GM18498 (cell line): ENCODE data around the gene PARN.
"Not testable (repeated sequence)": the region's sequence is repeated elsewhere in the genome, so short reads cannot be mapped to it uniquely, and the experiment has no call there.

Experiments
- ATAC-seq: cut with Tn5 transposase; IDR thresholded peaks from one replicate; pipeline ENCODE4 v1.9.1; 2021; ENCODE audit warnings: mild to moderate bottlenecking, moderate library complexity; ENCODE audit not compliant: unreplicated experiment

Gene PARN

DNA sequence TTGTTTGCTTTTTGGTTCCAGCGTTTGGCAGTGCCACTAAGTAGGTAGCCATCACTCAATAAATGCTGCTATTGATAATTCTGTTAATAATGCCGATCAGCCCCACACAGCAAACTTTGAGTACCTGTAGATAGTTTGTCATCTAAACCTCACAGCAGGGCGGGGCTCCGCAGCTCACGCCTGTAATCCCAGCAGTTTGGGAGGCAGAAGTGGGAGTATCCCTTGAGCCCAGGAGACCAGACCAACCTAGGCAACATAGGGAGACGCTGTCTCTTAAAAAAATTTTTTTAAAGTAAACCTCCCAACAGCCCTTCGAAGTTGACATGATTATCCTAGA, 4.3 kb upstream of the PARN start:
- no peak for ATAC-seq

DNA sequence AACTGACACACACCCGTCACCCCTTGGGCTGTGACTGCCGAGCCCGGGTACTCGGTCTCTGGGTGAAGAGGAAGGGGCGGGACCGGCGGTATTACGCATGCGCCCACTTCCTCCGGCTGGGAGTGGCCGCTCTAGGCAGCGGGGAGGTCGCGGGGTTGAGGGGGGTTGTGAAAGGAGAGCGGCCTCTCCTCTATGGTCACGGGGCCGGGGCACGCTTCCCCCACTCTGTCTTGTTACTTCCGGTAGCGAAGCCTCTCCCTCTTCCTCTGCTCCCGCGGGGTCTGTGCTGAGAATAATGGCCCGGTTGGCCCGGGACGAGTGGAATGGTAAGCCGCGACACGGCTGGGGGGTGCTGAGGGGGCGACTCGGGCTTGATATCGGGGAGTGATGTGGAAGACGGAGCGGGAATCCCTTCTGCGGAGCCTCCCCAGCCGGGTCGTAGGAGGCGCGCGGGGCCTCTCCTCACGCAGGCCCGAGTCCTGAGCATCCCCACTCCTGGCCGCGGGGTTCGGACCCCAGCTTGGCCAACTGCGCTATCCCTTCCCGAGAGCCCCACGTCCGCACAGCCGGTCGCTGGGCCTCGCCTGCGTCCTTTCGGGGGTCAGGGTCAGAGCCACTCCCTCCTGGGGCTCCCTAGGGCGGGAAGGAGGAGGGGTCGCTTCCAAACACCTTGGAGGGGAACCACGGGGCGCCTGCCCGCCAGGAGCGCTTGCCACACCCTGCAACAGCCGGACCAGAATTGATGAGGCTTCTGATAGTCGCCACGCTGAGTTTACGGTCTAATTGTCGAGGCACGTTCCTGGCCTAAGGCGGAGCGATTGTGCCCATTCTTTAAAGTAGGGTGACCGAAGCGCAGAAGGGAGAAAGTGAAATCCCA, 2.9 kb upstream of the PARN start, which contains the start of gene BFAR:
Gene BFAR (plus strand): TSS at position 259 of the 877 bp plus-strand sequence. CDS start 11,396 bp downstream, outside the sequence.
- ATAC-seq = peak; percentile 80

DNA sequence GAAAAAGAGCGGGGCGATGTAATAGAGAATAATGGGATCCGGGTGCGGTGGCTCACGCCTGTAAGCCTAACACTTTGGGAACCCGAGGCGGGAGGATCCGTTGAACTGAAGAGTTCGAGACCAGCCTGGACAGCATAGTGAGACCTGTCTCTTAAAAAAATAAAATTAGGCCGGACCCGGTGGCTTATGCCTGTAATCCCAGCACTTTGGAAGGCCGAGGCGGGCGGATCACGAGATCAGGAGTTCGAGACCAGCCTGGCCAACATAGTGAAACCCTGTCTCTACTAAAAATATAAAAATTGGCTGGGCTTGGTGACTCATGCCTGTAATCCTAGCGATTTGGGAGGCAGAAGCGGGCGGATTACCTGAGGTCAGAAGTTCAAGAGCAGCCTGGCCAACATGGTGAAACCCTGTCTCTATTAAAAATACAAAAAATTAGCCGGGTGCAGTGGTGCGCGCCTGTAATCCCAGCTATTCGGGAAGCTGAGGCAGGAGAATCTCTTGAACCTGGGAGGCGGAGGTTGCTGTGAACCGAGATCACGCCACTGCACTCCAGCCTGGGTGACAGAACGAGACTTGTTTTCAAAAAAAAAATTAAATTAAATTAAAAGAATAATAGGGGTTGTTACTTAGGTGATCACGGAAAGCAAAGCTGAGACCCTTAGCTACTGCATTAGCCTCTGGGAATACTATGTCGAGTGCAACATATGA, 715 bp upstream of the PARN start:
- ATAC-seq = not testable (repeated sequence)

DNA sequence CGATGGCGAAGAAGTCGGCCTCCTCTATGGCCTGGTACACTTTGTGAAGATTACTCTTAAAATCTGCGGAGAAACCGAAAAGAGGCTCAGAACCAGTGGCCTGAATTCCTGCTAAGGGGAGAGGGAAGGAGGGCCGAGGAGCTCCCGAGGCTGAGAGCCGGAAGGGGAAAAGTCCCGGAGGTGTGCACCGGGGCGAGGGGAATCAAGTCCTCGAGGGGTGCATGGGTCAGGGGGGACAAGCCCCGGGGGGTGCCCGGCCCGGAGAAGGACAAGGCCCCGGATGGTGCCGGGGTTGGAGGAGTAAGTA, 495 bp downstream of the PARN start:
- peak; percentile 12 for ATAC-seq

DNA sequence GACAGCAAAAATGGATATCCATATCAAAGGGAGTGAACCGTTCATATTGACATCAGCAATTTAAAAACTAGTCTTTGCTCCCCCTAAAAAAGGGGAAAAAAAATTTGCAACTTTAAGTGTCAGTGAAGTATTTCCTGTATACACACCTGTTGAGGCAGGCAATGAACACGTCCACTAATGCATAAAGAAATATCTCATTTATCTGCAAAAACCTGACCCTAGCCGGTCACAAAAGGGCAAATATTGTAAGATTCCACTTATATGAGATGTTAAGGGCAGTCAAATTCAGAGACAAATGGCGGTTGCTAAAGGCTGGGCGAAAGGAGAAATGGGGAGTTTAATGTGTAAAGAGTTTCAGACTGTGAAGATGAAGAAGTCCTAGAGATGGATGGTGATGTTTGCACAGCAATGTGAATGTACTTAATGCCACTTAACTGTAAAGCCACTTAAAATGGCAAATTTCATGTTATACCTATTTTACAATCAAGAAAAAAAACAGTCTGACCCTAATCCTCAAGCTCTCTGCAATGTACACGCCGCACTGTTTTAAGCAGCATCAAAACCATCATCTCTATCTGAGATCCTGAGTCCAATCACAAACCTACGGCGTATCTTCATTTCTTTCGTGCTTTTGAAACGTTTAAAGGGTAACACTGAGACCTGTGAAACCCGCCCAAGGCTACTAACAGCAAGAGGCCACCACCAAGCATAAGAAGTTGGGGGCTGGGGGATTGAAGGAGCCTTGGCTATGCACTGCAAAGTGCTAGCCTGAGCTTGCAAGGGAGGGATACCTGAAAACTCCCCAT, 1.1 kb downstream of the PARN start:
- no peak for ATAC-seq

DNA sequence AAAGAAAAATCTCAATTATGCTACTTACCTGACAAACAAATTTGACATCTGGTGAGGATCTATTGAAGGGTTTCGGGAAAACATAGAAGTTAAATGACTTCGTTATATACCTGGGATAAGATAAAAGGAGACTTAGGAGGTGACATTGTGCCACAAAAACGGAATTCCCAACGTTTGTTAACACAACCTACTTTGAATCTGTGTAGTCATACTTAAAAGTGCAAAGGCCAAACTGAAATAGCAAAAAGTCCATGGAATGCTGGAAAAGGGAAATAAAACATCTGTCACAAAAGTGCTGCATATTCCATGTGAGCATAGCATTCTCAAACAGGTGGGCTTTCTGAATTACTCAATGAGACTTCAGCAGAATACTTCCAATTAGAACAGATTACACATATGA, 3.0 kb downstream of the PARN start:
- ATAC-seq = no peak

DNA sequence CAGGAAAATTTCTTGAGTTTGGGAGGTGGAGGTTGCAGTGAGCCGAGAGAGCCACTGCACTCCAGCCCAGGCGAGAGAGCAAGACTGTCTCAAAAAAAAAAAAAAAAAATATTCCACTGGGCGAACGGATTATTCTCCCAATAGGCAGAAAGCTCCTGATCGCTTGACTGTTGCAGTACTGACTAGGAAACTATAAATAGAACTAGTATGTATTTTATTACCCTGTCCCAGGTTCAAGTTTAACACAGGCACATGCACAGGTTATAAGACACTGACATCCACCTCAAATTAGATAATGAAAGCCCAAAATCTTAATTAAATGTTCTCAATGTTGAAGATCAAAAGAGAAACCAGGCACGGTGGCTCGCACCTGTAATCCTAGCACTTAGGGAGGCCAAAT, 11.5 kb downstream of the PARN start:
- no peak for ATAC-seq

DNA sequence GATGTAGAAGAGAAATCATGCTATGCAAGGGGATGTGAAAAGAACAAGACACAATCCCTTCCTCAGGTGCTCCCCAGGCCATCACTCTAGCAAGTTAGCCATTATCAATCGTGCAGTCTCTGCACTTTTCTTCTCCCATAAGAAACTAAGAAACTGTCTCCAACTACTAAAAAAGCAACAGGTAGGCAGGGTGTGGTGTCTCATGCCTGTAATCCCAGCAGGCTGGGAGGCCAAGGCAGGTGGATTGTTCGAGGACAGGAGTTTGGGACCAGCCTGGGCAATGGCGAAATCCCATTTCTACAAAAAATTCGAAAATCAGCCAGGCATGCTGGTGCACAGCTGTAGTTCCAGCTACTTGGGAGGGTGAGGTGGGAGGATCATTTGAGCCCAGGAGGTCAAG, 13.8 kb downstream of the PARN start:
- no peak for ATAC-seq

DNA sequence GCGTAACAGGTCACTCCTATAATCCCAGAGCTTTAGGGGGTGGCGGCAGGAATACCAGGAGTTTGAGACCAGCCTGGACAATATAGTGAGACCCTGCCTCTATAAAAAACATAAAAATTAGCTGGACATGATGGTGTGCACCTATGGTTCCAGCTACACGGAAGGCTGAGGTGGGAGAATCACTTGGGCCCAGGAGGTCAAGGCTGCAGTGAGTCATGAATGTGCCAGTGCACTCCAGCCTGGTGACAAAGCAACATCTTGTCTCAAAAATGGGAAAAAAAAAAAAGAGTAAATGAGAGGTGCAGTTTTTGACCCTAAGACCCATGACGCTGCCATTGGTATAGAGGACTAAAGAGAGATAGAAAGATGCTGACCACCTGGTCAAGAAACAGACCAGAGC, 16.1 kb downstream of the PARN start:
- ATAC-seq = no peak

DNA sequence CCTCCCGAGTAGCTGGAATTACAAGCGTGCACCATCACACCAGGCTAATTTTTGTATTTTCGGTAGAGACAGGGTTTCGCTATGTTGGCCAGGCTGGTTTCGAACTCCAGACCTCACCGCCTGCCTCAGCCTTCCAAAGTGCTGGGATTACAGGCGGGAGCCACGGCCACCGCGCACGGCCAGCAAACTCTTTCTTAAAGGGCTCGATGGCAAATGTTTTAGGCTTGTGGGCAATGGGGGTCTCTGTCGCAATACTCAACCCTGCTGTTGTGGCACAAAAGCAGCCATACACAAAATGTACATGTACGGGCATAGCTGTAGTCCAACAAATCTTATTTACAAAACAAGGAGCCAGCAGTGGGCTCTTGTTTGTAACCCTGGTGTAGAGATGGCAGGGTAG, 18.4 kb downstream of the PARN start:
- no peak for ATAC-seq

DNA sequence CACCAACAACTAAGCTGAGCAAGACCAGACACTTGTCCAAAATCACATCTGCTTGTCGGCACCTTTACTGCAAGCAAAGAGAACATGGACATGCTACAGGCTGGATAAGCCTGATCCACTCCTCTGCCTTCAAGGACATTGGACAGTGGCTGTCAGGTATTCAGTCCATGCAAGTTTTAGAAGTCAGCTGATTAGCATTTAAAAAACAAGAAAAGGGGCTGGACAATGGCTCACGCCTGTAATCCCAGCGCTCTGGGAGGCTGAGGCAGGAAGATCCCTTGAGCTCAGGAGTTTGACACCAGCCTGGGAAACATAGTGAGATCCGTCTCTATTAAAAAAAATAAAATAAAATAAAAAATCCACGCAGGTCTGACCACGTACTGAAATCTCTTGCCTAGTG, 20.3 kb downstream of the PARN start:
- ATAC-seq = no peak

DNA sequence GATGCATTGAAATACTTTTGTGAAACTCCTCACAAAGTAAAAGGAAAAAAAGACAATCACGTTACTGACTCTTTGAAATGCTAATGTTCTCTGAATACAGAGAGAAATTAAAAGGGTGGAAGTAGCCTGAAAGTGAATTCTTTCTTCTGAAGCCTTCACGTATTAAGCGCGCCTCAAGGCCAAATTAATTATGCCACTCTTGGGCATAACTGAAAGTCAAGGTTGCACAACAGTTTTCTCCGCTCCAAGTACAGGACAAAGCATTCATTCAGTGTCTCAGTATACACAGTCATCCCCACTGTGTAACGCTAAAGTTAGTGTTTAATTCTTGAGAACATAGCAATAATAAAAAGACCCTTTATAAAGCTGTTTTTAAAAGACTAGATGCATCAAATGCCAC, 21.5 kb downstream of the PARN start:
- peak; percentile 13 for ATAC-seq

DNA sequence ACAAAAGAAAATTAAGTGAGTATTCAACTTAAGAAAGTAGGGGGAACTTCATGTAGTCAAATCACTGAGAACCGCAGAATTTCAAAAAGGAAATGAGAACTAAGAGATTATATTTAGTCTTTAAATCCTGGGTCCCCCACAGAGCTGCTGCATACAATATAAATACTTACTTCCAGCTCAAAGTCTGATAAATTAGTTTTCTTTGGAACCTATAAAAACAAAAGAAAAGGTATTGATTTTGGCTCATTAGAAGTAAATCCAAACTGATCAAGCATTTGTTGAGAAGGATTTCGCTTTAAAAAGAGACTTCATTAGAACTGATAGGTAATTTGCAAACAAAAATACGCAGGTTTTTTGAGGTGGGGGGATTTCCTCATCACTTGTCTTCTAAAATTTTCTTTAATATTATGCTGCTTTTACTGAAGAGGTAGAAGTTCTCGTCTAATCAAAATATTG, 21.9 kb downstream of the PARN start:
- peak; percentile 60 for ATAC-seq

DNA sequence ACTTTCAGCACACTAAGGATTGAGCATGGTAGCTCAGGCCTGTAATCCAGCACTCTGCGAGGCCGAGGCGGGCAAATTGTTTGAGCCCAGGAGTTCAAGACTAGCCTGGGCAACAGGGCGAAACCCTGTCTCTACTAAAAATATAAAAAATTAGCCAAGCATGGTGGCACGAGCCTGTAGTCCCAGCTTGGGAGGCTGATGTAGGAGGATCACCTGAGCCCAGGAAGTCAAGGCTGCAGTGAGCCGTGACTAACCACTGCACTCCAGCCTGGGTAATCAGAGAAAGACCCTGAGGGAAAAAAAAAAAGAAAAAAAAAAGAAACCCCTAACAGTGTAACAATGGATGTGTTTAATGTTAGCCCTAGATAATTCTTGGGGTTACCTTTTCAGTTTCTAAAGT, 24.0 kb downstream of the PARN start:
- peak; percentile 41 for ATAC-seq

DNA sequence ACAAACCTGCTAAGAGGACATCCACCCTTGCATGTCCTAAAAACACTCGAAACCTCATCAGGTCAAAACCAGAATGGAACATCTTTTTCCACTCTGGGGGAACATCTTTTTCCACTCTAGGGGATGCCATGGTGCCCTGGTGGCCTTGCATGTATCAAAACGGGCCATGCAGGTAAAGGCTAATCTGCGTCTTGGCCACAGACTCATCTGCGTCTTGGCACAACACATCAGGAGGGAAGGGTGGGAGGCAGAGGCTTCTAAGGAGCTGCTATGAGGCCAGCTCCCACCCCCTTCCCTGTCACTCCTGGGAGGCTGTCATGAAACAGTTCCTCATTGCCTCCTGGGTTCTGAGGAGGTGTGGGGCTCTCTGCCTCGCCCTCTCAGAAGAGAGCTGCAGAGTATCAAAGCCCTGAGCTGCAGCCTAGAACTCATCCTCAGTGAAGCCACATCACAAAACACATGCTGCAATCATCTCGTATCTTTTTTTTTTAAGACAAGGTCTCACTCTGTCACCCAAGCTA, 27.6 kb downstream of the PARN start:
- no peak for ATAC-seq

DNA sequence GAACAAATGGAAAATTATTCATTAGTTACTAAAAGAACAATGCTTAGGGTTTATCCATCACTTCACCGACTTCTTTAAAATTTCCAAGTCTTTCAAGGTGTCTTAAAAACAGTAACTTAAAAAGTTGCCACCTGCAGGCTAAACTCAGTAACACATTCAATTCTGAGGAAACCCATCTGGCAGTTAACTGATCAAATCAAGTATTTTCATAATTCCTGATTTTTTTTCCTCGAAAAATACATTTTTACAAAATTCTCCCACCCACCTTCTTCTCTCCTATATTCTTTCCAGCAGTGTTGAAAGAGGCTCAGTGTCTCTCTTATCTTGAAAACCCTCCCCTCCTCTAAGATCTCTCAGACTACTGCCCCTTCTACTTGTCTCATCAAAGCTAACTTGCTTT, 29.9 kb downstream of the PARN start:
- ATAC-seq = no peak

DNA sequence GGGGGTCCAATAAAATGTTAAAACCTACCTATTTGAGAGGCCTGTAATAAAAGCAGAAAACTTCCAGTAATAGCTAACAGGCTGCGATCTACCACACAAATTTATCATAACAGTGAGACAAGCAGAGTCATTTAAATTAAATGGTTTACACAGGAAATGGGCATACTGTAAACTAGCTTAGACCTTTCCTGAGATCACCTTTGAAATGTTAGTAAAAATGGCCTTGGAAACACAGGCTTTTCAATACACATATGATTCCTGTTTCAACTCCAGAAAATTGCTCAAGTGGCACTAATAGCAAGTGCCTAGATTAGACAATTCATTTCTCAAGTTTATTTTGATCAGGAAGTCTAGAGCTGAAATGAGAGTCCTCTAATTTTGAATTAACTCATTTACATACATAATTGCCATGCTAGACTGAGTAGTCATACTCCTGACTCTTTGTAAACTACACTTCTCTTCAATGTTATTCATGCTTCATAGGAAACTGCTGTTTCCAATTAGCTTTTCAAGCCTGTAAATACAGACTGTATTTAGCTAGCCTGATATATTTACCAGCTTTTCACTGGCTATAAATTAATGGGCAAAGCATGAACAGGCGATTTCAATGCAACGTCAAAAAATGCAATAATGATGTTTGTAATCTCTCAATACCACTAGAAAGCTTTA, 43.3 kb downstream of the PARN start:
- ATAC-seq = no peak

DNA sequence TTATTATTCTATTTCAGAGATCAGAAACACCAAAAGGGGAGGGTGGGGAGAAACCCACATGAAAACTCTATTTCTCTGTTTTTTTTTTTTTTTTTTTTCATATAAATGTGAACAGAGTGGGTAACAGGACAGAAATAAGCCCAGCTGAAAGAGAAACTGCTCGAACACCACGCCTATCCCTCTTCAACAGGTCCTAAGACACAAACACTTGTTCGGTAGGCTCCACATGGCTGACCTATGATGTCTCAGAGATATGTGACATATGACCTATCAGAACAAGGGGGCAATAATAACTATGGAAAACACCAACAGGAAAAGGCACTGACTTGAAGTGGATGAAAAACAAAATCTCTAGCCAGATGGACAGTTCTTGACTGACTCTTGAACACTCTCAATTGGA, 44.8 kb downstream of the PARN start:
- ATAC-seq = no peak

DNA sequence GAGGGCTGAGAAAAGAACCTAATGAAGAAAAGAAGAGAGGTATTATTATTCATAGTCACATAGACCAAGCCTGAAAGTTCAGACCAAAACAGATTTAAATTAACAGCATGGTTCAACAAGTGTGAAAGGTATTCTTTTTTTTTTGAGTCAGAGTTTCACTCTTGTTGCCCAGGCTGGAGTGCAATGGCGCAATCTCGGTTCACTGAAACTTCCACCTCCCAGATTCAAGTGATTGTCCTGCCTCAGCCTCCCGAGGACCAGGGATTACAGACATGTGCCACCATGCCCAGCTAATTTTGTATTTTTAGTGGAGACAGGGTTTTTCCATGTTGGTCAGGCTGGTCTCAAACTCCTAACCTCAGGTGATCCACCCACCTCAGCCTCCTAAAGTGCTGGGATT, 49.1 kb downstream of the PARN start:
- ATAC-seq = not testable (repeated sequence)

DNA sequence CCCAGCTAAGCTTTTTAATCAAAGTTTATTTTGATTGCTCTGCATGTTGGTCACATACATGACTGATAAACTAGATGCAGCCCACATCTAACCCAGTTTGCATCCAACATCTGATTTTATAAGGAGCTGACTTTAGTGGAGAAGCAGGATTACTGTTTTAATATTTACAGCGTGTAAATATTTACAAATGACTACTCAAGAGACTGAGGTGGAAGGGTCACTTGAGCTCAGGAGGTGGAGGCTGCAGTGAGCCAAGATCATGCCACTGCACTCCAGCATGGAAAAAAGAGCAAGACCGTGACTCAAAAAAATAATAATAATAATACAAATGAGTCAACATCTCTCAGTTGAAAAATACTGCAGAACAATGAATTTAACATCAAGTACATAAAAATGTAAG, 50.8 kb downstream of the PARN start:
- no peak for ATAC-seq

DNA sequence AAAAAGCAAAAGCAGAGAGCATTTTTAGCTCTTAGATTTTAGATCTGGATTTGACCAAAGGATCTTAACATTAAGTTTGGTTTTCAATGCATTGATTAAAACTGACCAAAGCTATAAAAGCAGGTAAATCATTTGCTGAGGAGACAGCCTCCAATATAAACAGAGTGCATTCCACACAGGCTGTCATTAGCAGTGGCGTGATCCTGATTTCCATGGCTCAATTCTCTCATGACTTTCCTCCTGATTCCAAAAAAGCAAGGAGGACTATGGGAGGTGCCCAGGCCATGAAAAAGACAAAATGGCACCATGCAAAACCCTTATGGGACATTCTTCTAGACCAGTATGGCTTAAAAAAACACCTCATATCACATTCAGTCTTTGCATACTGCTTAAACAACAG, 53.5 kb downstream of the PARN start:
- ATAC-seq = no peak
